Panc1 (cell line): ENCODE data around the gene RSU1.

Source experiments
- POLR2AphosphoS5 ChIP-seq: IDR thresholded peaks from 2 replicates; pipeline ENCODE4 v1.6.1; 2012; ENCODE audit warnings: mild to moderate bottlenecking, low read depth, low read length, moderate library complexity
- SIN3A ChIP-seq: IDR thresholded peaks from 2 replicates; pipeline ENCODE4 v1.6.1; 2012; ENCODE audit warnings: low read depth, mild to moderate bottlenecking, low read length, moderate library complexity, borderline replicate concordance; ENCODE audit not compliant: insufficient read depth
- TF ChIP-seq, protein P1 (sequence below): fragments of 450-650 bp; IDR thresholded peaks from 2 replicates; pipeline ENCODE4 v1.5.1; 2017; ENCODE audit warnings: mild to moderate bottlenecking

DNA sequence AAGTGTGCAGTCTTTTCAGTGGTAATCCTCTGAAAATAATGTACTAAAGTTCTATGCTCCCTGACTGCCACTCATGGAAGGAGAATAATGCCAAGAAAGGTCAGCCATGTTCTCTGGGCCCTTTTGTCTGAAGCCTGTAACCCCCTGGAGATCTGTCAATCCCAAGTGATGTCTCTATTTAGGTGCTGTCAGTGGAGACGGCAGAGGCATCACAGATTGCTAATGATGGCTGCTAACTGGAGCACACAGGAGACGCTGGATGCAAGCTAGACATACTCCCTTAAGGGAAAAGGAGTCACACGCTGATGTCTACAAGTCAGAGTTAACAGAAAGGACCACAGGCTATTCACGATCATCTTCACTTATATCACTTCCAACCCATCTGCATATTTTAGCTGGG, 118.8 kb downstream of the RSU1 start:
- TF ChIP-seq, protein P1, sequence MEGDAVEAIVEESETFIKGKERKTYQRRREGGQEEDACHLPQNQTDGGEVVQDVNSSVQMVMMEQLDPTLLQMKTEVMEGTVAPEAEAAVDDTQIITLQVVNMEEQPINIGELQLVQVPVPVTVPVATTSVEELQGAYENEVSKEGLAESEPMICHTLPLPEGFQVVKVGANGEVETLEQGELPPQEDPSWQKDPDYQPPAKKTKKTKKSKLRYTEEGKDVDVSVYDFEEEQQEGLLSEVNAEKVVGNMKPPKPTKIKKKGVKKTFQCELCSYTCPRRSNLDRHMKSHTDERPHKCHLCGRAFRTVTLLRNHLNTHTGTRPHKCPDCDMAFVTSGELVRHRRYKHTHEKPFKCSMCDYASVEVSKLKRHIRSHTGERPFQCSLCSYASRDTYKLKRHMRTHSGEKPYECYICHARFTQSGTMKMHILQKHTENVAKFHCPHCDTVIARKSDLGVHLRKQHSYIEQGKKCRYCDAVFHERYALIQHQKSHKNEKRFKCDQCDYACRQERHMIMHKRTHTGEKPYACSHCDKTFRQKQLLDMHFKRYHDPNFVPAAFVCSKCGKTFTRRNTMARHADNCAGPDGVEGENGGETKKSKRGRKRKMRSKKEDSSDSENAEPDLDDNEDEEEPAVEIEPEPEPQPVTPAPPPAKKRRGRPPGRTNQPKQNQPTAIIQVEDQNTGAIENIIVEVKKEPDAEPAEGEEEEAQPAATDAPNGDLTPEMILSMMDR, result no peak
- TF ChIP-seq SIN3A (no peak), POLR2AphosphoS5 (no peak)
